ENCODE measurements around the gene C1QB. TPM values are rescaled to one million over a fixed set of nuclear protein-coding genes. Genes with fewer than 3 reads are reported as not detected.

Gene C1QB
- total and polyA plus RNA-seq, 2 of the 8 experiments (the other 6 are each of a cell fraction or from before 2014, with no cell fraction given) = not detected

DNA sequence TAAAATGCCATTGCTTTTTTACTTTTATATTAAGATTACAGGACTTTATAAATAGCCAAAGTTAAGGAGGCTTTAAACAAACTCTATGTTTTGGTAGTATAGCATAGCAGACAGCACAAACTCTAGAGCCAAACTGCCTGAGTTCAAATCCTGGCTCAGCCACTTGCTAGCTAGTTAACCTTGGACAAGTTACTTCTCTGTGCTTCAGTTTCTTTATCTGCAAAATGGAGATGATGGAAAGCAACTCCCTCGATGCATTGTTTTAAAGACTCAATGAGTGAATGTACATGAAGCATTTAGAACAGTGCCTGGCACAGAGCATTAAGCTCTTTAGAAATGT, 21.3 kb downstream of the C1QB start (continued):
- TF ChIP-seq, protein P1, sequence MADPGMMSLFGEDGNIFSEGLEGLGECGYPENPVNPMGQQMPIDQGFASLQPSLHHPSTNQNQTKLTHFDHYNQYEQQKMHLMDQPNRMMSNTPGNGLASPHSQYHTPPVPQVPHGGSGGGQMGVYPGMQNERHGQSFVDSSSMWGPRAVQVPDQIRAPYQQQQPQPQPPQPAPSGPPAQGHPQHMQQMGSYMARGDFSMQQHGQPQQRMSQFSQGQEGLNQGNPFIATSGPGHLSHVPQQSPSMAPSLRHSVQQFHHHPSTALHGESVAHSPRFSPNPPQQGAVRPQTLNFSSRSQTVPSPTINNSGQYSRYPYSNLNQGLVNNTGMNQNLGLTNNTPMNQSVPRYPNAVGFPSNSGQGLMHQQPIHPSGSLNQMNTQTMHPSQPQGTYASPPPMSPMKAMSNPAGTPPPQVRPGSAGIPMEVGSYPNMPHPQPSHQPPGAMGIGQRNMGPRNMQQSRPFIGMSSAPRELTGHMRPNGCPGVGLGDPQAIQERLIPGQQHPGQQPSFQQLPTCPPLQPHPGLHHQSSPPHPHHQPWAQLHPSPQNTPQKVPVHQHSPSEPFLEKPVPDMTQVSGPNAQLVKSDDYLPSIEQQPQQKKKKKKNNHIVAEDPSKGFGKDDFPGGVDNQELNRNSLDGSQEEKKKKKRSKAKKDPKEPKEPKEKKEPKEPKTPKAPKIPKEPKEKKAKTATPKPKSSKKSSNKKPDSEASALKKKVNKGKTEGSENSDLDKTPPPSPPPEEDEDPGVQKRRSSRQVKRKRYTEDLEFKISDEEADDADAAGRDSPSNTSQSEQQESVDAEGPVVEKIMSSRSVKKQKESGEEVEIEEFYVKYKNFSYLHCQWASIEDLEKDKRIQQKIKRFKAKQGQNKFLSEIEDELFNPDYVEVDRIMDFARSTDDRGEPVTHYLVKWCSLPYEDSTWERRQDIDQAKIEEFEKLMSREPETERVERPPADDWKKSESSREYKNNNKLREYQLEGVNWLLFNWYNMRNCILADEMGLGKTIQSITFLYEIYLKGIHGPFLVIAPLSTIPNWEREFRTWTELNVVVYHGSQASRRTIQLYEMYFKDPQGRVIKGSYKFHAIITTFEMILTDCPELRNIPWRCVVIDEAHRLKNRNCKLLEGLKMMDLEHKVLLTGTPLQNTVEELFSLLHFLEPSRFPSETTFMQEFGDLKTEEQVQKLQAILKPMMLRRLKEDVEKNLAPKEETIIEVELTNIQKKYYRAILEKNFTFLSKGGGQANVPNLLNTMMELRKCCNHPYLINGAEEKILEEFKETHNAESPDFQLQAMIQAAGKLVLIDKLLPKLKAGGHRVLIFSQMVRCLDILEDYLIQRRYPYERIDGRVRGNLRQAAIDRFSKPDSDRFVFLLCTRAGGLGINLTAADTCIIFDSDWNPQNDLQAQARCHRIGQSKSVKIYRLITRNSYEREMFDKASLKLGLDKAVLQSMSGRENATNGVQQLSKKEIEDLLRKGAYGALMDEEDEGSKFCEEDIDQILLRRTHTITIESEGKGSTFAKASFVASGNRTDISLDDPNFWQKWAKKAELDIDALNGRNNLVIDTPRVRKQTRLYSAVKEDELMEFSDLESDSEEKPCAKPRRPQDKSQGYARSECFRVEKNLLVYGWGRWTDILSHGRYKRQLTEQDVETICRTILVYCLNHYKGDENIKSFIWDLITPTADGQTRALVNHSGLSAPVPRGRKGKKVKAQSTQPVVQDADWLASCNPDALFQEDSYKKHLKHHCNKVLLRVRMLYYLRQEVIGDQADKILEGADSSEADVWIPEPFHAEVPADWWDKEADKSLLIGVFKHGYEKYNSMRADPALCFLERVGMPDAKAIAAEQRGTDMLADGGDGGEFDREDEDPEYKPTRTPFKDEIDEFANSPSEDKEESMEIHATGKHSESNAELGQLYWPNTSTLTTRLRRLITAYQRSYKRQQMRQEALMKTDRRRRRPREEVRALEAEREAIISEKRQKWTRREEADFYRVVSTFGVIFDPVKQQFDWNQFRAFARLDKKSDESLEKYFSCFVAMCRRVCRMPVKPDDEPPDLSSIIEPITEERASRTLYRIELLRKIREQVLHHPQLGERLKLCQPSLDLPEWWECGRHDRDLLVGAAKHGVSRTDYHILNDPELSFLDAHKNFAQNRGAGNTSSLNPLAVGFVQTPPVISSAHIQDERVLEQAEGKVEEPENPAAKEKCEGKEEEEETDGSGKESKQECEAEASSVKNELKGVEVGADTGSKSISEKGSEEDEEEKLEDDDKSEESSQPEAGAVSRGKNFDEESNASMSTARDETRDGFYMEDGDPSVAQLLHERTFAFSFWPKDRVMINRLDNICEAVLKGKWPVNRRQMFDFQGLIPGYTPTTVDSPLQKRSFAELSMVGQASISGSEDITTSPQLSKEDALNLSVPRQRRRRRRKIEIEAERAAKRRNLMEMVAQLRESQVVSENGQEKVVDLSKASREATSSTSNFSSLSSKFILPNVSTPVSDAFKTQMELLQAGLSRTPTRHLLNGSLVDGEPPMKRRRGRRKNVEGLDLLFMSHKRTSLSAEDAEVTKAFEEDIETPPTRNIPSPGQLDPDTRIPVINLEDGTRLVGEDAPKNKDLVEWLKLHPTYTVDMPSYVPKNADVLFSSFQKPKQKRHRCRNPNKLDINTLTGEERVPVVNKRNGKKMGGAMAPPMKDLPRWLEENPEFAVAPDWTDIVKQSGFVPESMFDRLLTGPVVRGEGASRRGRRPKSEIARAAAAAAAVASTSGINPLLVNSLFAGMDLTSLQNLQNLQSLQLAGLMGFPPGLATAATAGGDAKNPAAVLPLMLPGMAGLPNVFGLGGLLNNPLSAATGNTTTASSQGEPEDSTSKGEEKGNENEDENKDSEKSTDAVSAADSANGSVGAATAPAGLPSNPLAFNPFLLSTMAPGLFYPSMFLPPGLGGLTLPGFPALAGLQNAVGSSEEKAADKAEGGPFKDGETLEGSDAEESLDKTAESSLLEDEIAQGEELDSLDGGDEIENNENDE (IDR thresholded peaks at IDR 0.05; ENCODE audit: insufficient replicate concordance, low read length) = no peak
- no peak for TF ChIP-seq SIN3A (conservative IDR thresholded peaks at IDR 0.05 in 1 of 2, IDR thresholded peaks at IDR 0.05 in 1 of 2; ENCODE audit: low read depth in 1 of 2, low read length in 2 of 2)
- TF ChIP-seq SIX5 (IDR thresholded peaks at IDR 0.05; ENCODE audit: low read depth, low read length) = no peak
- no peak for TF ChIP-seq RXRA (IDR thresholded peaks at IDR 0.05; ENCODE audit: insufficient read depth, low read depth, low read length)
- no peak for TF ChIP-seq POU5F1 (IDR thresholded peaks at IDR 0.05; ENCODE audit: low read depth, low read length)
- no peak for TF ChIP-seq MAFK (IDR thresholded peaks at IDR 0.05; ENCODE audit: low read depth, low read length)
- TF ChIP-seq, protein P2, sequence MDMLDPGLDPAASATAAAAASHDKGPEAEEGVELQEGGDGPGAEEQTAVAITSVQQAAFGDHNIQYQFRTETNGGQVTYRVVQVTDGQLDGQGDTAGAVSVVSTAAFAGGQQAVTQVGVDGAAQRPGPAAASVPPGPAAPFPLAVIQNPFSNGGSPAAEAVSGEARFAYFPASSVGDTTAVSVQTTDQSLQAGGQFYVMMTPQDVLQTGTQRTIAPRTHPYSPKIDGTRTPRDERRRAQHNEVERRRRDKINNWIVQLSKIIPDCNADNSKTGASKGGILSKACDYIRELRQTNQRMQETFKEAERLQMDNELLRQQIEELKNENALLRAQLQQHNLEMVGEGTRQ (IDR thresholded peaks at IDR 0.05; ENCODE audit: low read length) = no peak
- no peak for TF ChIP-seq ASH2L (IDR thresholded peaks at IDR 0.05; ENCODE audit: low read length)
- no peak for TF ChIP-seq CHD2 (IDR thresholded peaks at IDR 0.05; ENCODE audit: low read length)
- no peak for TF ChIP-seq MAX (IDR thresholded peaks at IDR 0.05)
